ENCODE measurements around the gene FNDC8.
A peak's percentile ranks its signal among the peaks of the same experiment; 100 is the strongest.
"Not testable (repeated sequence)": the region's sequence is repeated elsewhere in the genome, so short reads cannot be mapped to it uniquely, and the experiment has no call there.

Gene FNDC8

GRCh38 chr17:35146214-35146833 is 24.9 kb downstream of the FNDC8 start:
- DNase-seq, result no peak

DNA sequence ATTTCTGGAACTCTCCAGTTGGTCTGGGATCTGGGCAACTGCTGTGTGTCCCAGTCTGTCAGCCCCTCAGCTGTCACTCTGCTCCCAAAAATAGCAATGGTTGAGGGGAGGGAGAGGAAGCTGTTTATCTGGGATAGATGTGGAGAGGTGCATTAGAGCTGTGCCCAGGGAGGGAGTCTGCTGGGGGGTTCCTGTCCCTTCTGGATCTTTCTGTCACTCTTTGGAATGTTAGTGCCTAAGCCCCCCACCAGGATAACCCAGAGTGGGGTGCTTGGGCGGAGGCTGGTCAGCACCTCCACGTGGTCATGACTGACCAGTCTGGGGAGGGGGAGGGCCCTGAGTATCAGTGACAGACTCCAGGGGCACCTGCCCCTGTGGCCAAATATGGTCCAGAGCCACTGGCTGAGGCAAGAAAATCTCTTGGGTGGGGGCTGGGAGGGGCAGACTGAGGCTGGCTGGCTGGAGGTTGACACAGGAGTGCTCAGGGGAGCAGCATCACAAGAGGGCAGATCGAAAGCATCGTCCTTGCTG is 26.0 kb downstream of the FNDC8 start, which contains the start of gene UNC45B:
Gene UNC45B, plus strand, starts transcription at position 443 of the 531 bp plus-strand sequence. CDS start 447 bp downstream, outside the sequence.
- no peak for DNase-seq

DNA sequence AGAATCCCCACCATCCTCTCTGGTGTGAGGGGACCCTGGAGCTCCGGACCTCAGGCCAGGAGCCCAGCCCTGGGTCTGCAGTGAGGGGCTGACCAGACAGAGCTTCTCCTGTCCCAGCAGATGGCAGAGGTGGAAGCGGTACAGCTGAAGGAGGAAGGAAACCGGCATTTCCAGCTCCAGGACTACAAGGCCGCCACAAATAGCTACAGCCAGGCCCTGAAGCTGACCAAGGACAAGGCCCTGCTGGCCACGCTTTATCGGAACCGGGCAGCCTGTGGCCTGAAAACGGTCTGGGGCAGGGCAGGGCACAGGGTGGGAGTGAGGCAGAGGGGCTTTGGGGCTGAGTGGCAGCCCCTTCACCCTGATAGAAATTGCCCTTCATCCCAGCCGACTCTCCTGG is 26.7 kb downstream of the FNDC8 start:
- no peak for DNase-seq

GRCh38 chr17:35149941-35150340 is 28.5 kb downstream of the FNDC8 start:
- DNase-seq, result no peak

GRCh38 chr17:35151080-35151479 is 29.7 kb downstream of the FNDC8 start:
- DNase-seq, result not testable (repeated sequence)

DNA sequence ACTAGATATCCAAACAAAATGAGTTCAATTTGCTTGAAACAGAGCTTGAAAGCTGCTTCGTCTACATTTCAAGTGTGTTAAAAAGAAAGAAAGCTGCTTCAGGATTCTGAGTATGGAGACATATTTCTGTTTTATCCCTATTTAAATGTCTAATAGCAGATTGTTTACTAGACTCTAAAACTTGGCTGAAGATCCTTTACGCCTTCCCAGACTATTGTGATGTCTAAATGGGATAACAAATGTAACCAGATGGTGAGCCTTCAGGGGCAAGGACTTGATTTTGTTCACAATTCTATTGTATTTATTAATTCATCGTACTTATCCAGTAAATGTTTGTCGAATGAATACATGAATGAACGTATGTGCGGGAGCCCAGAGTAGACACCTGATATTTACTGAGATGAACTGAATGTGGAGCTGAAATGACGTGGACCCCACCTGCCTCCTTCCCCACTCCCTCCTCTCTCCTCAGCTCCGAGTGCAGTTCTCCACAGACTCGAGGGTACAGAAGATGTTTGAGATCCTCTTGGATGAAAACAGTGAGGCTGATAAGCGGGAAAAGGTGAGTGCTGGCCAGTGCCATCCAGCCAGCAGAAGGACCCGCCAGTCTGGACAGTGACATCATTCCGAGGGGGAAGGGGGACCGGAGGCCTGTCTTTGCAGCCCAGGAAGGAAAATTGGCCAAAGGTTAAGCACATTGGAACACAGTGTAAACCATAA is 31.2 kb downstream of the FNDC8 start:
- DNase-seq, result no peak

GRCh38 chr17:35154196-35155165 is 33.1 kb downstream of the FNDC8 start:
- no peak for DNase-seq

DNA sequence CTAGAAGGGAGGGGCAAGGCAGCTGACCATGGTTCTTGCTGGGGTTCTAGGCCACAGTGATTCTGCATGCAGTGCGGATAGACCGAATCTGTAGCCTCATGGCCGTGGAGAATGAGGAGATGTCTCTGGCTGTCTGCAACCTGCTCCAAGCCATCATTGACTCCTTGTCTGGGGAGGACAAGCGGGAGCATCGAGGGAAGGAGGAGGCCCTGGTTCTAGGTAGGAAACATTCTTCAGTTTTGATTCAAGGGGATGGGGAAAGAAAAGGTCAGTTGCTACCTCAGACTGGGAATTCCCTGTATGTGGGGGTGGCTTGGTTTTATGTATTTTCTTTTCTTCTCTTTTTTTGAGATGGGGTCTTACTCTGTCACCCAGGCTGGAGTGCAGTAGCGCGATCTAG is 33.8 kb downstream of the FNDC8 start:
- DNase-seq, result no peak

GRCh38 chr17:35159940-35160339 is 38.5 kb downstream of the FNDC8 start:
- no peak for DNase-seq

GRCh38 chr17:35160354-35161201 is 39.2 kb downstream of the FNDC8 start:
- DNase-seq, result peak; percentile 50

DNA sequence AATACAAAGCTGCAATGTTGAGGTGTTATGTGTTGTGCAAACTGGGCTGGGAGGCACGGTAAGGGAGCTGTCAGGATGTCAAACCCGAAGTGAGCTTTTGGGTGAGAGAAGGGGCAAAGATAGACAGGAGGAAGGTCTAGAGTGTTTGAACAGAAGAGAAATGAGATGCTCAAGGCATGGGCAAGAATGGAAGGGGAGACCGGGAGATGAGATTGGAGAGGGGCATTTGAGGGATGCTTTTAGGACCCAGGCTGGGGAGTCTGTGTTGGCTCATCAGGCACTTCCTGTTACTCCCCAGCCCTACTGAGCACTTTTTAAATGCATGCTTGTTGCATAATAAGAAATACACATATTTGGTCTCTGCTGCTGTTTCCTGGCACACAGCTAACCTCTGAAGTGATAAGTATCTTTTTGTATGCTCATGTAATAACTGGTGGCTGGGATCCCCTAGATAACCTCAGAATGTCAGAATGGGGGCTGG is 39.9 kb downstream of the FNDC8 start:
- DNase-seq, result no peak

DNA sequence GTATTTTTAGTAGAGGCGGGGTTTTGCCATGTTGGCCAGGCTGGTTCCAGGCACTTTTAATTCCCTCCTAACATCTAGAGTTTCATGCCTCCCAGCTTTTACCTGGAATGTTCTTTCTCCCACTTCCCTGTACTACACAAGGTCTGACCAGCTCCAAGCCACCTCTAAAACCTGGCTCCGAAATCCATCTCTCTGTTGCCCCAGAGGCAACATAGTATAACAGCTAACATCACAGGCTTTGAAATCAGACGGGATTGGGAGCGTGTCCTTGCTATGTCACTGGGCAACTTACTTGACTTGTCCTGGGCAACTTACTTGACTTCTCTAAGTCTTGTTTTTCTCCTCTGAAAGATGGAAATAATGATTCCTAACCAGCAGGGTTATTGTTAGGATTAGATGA is 41.3 kb downstream of the FNDC8 start:
- no peak for DNase-seq

- no peak for DNase-seq
These were observed 42.5 kb downstream of the FNDC8 start for GRCh38 chr17:35163886-35164285.

- no peak for DNase-seq
These were observed 43.3 kb downstream of the FNDC8 start for GRCh38 chr17:35164716-35165115.

DNA sequence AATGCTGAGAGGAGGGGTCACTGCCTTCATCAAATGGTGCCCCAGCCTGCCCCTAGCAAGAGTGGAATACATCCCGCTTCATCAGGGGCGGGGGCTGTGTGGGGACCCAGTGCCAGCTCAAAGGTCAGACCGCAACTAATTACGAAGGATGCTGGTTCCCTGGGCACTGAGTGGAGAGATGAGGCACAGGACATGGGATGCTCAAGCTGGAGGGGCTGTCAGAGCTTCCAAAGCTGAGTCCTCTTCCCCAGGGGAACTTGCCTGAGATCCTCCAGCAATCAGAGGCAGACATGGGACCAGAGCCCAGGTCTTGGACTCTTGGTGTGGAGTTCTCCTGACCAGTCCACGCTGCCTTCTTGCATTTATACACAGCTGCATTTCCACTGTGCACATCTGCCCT is 45.1 kb downstream of the FNDC8 start:
- DNase-seq, result no peak

DNA sequence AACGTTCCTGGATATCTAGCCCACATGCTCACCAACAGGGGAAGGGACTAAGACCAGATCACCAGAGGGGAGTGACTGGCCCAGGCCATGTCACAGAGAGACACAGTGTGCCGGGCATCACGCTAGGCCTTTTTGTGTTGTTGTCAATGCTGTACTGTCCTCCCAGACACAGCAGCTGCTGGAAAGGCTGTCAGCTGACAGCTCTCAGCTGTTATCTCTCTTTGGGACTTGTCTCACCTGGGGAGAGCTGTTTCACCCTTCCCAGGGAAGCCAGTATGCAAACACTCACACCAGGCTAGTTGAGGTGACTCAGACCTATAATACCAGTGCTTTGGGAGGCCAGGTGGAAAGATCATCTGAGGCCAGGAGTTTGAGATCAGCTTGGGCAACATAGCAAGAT is 45.6 kb downstream of the FNDC8 start:
- DNase-seq, result no peak

DNA sequence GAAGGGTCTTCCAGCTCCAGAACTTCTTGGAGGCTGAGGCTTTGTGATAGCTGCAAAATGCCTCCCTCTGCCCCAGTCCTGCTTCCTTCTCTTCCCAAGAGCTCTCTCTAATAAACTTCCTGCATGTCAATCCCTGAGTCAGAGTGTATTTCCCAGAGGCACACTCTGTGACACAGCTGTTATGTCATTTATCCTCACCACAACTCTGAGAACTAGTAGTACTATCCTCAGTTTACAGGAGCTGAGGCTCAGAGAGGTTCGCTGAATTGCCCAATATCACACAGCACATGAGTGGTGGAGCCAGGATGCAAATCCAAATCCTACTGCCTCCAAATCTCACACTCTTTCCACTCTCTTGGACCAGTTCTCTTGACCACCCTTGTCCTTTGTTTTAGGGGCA is 46.3 kb downstream of the FNDC8 start:
- DNase-seq, result no peak

DNA sequence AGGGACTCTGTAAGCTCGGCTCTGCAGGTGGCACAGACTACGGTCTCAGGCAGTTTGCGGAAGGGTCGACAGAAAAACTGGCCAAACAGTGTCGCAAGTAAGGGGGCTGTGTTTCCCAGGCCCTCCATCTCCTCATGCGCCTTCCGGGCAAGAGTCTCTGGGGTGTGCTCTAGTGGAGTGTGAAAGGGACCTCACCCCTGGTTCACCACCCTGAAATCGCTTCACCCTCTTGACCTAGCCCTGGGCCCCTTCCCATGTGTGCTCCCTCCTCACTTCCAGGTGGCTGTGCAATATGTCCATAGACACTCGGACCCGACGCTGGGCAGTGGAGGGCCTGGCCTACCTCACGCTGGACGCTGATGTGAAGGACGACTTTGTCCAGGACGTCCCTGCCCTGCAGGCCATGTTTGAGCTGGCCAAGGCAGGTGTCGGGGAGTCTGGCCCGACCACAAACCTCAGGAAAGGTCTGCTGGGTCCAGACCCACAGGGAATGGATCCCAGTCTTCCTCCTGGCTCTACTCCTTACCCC is 48.5 kb downstream of the FNDC8 start:
- DNase-seq, result no peak

DNA sequence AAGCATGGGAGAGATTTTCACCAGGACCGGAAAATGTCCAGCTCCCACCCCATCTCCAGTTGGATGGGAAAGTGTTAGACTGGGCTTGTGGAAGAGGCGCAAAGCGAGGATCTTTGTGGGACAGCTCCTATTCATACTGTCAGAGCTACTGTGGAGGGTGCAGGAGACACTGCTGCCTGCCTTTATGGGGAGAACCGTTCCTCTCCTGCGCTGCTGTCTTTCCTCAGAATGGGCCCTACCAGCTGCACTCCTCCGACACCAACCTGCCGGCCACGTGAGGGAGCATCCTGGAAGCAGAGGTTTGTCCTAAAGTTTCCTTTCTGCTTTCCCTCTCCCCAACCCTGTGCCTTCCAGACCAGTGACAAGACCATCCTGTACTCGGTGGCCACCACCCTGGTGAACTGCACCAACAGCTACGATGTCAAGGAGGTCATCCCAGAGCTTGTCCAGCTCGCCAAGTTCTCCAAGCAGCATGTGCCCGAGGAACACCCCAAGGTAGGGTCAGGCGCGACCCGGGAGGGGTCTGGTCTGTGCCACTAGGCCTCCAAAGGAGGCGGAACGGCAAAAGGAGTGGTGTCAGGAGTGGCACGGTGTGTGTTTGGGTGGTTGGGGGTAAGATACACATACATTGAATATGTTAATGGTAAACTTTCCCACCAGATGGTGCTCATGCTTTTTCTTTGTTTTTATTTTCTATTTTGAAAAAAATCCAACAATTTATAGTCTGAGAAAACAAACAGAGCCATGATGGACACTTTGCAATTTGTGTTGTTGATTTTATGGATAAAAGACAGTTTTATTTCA is 49.8 kb downstream of the FNDC8 start:
- no peak for DNase-seq

GRCh38 chr17:35171834-35172233 is 50.4 kb downstream of the FNDC8 start:
- no peak for DNase-seq

DNA sequence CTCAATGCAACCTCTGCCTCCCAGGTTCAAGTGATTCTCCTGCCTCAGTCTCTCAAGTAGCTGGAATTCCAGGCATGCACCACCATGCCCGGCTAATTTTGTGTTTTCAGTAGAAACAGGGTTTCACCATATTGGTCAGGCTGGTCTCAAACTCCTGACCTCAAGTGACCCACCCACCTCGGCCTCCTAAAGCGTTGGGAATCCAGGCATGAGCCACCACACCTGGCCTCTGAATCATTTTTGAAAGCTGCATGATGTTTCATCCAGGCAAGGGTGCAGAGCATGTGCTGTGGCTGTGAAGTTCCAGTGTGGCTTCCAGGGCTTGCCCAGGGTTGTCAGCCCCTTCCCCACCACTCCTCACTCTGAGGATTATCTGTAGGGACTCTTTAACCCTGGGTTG is 50.9 kb downstream of the FNDC8 start:
- DNase-seq, result not testable (repeated sequence)
